ACHN (cell line): ENCODE measurements around the gene TSKU.
"Not testable (repeated sequence)": the region's sequence is repeated elsewhere in the genome, so short reads cannot be mapped to it uniquely, and the experiment has no call there.

Experiments
- DNase-seq: peaks from one replicate; pipeline ENCODE4 v3.0.0-alpha.2; 2015
- in situ Hi-C: cut with HindIII; loops from 2 replicates; pipeline ENCODE4 v1.10.0; 2017; ENCODE audit warnings: low sequenced_read_pairs, low pct_ligation_motif_present, low pct_unique_long_range_greater_than_20kb

Gene TSKU

DNA sequence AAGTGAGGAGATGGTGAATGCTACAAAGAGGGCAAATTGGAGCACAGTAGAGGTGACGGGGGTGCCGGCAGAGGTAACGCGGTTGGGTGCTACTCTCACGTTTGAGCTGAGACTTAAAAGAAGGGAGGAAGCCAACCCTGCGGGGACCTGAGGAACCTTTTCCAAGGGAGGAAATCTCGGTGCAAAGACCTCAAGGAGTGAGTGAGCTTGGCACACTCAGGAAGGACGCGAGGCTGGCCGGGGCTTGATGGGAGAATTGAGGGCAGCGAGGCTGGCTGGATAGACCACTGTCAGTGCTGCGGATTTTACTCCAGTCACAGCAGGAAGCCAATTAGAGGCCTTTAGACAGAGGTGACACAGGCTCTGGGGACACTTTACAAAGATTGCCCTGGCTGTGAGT is 25.0 kb downstream of the TSKU start:
- no peak for DNase-seq
- in situ Hi-C loops: no loop called here

DNA sequence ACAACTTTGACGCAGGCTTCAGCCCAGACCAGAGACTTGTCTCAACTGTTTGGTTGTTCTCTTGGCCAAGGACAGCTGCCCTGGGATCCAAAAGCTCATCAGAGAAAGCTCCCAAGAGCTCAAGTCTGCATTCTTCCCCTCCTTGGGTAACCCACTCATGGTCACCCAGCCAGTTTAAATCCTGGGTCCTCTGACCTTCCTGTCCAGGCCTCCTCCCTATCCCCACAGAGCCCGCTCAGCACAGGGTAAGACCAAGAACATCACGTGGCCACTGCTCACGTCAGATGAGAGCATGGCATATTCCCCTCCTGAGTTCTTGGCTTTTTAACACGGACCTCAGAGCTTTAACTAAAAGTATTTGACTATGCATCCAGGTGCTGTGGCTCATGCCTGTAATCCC is 25.8 kb downstream of the TSKU start:
- DNase-seq: no peak
- in situ Hi-C loops: no loop called here

GRCh38 chr11:76810151-76810853 is 27.1 kb downstream of the TSKU start:
- in situ Hi-C loops: no loop called here

DNA sequence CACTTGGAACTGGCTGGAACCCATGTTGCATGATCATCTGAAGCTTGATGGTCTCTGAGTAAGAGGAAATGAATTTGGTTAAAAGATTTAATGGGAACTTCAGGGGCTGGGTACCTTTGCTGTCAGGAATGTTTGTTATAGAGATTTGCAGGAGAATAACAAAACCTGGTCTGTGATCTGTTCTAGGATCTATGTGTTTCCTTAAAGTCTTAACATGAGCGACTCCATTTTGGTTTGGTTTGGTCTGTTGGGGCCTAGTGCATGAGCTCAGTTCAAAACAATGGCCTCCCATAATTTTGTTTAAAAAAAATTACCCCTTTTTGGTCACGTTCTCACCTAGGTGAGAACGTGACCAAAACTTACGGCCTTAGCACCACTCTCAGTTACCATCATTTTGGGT is 28.1 kb downstream of the TSKU start:
- DNase-seq: no peak
- in situ Hi-C loops: no loop called here

More at GRCh38 chr11:76810151-76810853, 27.1 kb downstream of the TSKU start:
- peak; percentile 42 for DNase-seq

- in situ Hi-C loops: no loop called here
- no peak for DNase-seq
Observed at GRCh38 chr11:76814414-76814813, 31.3 kb downstream of the TSKU start.

- in situ Hi-C loops, DNase-seq: not testable (repeated sequence)
Observed at GRCh38 chr11:76815678-76816077, 32.5 kb downstream of the TSKU start.

GRCh38 chr11:76820184-76820566 is 37.0 kb downstream of the TSKU start:
- in situ Hi-C loops: no loop called here
- DNase-seq: no peak

DNA sequence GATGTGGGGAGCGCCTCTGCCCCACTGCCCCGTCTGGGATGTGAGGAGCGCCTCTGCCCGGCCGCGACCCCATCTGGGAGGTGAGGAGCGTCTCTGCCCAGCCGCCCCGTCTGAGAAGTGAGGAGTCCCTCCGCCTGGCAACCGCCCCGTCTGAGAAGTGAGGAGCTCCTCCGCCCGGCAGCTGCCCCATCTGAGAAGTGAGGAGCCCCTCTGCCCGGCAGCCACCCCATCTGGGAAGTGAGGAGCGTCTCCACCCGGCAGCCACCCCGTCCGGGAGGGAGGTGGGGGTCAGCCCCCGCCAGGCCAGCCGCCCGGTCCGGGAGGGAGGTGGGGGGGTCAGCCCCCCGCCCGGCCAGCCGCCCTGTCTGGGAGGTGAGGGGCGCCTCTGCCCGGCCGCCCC is 38.2 kb downstream of the TSKU start:
- in situ Hi-C loops, DNase-seq: not testable (repeated sequence)

GRCh38 chr11:76822406-76822805 is 39.2 kb downstream of the TSKU start:
- DNase-seq: no peak
- in situ Hi-C loops: no loop called here

DNA sequence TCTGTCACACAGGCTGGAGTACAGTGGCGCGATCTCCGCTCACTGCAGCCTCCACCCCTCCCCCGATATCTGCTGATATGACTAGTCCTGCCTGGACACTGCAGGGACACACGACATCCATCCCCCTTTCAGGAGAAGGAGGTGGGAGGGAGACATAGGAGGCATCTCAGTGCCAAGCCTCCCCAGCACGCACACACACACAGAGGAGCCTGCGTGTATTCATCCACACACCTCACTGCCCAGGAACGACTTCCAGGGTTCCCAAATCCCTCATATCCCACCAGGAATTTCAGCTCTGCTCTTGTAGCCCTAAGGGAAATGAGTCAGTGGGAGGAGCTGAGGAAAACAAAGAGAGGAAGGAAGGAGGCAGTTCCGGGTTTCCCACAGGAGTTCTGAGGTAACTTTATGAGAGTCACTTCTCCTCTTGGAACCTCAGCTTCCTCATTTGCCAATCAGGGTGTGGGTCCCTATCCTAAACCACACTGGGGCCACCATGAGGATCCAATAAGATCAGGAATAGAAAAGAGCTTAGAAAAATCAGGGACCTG is 40.4 kb downstream of the TSKU start:
- in situ Hi-C loops: no loop called here
- DNase-seq: peak; percentile 17

GRCh38 chr11:76824083-76824939 is 41.2 kb downstream of the TSKU start:
- in situ Hi-C loops: no loop called here
- DNase-seq: no peak

- in situ Hi-C loops: no loop called here
- DNase-seq: no peak
Observed at GRCh38 chr11:76824980-76825725, 42.0 kb downstream of the TSKU start.

DNA sequence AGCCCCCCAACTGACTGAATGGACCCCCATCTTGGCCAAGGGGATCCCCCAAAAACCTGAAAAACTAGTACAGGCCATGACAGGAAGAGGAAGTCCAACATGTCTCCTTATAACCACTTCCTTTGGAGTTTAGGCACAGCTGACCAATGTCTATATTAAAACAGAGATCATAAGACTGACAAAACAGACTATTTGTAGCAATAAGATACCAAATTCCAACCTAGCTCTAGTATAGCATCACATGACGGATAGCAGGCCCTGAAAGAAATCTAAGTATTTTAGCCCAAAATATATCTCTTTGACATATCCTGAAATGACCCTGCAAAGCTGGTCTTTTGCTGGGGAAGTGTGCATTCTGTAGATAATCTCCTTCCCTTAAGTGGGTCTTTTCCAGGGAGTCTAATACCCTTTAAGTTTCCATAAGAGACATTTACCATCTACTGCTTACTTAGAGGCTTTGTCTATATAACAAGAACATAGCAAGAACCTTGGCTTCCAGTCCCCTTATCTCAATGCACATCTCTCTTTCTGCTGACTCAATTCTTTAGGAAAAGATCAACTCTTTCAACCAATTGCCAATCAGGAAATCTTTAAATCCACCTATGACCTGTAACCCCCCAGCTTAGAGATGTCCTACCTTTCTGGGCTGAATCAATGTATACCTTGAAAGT is 42.7 kb downstream of the TSKU start:
- in situ Hi-C loops: no loop called here
- DNase-seq: no peak

- DNase-seq, in situ Hi-C loops: not testable (repeated sequence)
Observed at GRCh38 chr11:76826508-76826907, 43.4 kb downstream of the TSKU start.

DNA sequence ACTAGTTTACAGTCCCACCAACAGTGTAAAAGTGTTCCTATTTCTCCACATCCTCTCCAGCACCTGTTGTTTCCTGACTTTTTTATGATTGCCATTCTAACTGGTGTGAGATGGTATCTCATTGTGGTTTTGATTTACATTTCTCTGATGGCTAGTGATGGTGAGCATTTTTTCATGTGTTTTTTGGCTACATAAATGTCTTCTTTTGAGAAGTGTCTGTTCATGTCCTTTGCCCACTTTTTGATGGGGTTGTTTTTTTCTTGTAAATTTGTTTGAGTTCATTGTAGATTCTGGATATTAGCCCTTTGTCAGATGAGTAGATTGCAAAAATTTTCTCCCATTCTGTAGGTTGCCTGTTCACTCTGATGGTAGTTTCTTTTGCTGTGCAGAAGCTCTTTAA is 43.8 kb downstream of the TSKU start:
- in situ Hi-C loops, DNase-seq: not testable (repeated sequence)

DNA sequence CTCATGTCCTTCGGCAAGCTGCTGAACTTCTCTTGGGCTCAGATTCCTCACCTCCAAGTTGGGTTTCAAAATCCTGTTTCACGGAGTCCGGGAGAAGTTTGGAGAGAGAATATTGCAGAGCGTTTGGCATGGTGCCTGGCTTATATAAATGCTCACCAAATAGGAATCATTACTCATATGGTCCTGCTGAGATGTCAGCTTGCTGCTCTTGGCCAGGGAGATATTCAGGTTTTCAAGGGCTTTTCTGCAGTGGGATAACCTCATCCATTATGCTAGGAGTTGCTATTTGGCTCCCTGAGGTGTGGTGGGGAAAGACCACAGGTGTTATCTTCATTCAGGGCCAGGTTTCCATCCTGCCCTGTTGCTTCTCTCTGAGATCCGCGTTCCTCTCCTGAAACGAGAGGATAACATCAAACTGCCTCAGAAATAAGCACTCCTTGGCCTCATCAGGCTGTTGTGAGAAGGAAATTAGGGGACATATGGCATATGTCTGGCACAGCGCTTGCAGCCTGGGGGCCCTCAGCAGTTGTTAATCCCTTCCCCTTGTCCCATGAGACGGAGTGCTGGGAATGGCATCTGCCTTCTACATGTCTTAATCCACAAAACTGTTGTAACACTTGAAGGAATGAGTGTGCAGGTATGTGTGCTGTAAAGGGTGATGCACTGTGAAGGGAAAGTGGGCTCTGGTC is 47.6 kb downstream of the TSKU start:
- DNase-seq: no peak
- in situ Hi-C loops: no loop called here

DNA sequence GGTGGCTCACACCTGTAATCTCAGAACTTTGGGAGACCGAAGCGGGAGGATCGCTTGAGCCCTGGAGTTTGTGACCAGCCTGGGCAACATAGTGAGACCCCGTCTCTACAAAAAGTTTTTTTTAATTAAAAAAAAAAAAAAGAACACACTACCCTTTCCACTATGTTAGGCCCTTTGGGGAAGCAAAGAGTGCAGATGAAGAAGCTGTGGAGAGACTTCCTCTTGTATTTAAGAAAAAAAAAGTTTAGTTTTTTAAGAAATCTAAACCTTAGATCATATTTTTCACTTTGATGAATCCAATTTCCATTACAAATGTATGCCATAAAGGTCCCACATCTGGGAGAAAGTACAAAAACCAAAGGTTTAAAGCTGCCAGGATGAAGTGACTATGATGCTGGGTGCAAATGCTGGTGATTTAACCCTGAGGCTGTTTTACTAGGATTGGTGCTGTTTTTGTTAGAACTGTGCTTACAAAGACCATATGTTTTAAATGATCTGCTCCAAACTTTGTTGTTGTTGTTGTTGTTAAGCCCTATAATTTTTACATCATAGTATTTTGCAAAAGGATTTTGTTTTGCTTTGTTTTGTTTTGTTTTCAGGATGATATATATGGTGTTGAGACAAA is 48.6 kb downstream of the TSKU start:
- no peak for DNase-seq
- in situ Hi-C loops: no loop called here

- no peak for DNase-seq
- in situ Hi-C loops: no loop called here
Observed at GRCh38 chr11:76832361-76832760, 49.2 kb downstream of the TSKU start.
